ENCODE data around the gene FLNC. TPM values are rescaled to one million over a fixed set of nuclear protein-coding genes. Genes with fewer than 3 reads are reported as not detected.

Gene FLNC
- total and polyA plus RNA-seq, 9 of the 15 experiments (the other 6 are each of a cell fraction or from before 2014, with no cell fraction given): 0.90 to 155 (median 28.8) TPM

DNA sequence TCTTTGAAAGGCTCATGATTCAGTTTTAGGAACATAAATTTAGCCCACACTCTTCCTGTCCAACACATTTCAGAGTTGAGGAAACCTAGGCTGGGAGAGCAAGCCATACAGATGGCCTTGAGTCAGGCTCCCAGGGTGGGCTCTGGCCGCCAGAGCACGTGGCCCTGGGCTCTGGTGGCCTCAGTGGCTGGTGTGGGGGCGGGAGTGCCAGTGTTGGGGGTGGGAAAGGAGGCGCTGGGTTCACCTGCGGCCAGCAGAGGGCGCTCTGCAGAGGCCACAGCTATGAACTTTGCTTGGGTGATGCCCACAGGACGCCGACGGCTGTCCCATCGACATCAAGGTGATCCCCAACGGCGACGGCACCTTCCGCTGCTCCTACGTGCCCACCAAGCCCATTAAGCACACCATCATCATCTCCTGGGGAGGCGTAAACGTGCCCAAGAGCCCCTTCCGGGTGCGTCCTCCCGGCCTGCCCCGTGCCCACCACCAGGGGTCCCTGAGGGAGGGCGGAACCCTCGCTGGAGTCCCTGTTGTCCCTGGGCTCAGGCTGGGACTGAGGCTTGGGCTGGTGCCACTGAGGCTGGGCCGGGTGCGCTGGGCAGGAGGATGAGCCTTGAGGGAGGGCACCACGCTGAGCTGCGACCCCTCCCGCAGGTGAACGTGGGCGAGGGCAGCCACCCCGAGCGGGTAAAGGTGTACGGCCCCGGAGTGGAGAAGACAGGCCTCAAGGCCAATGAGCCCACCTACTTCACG is 11.9 kb downstream of the FLNC start (continued):
- TF ChIP-seq TEAD1 (CRISPR knock-in tag; IDR thresholded peaks at IDR 0.05) (no peak), TFAM (CRISPR knock-in tag; conservative IDR thresholded peaks at IDR 0.05) (no peak), SRSF1 (IDR thresholded peaks at IDR 0.05; ENCODE audit: low read depth, low read length) (no peak), FOXK1 (CRISPR knock-in tag; IDR thresholded peaks at IDR 0.05; ENCODE audit: borderline replicate concordance) (no peak), NFE2 (IDR thresholded peaks at IDR 0.05; ENCODE audit: low read depth) (no peak), TGIF2 (CRISPR knock-in tag; IDR thresholded peaks at IDR 0.05) (no peak; the same call in 1 of the 2 replicates), ZNF133 (CRISPR knock-in tag; IDR thresholded peaks at IDR 0.05) (no peak), ZNF212 (CRISPR knock-in tag; IDR thresholded peaks at IDR 0.05) (no peak), CTBP1 (IDR thresholded peaks at IDR 0.05; ENCODE audit: borderline replicate concordance) (0 out of 2 replicates have a peak, but pooled peaks have one; percentile 12), PTTG1 (tag; IDR thresholded peaks at IDR 0.05; ENCODE audit: low read depth) (no peak), FOS (IDR thresholded peaks at IDR 0.05; ENCODE audit: extremely low read depth, insufficient read length) (no peak), ETS2 (tag; IDR thresholded peaks at IDR 0.05; ENCODE audit: borderline replicate concordance, poor library complexity, severe bottlenecking) (no peak), ZNF444 (CRISPR knock-in tag; IDR thresholded peaks at IDR 0.05) (no peak), ELF4 (CRISPR knock-in tag; IDR thresholded peaks at IDR 0.05) (no peak), ZNF431 (CRISPR knock-in tag; IDR thresholded peaks at IDR 0.05) (no peak), SMAD3 (CRISPR knock-in tag; conservative IDR thresholded peaks at IDR 0.05) (no peak), ZNF23 (CRISPR knock-in tag; IDR thresholded peaks at IDR 0.05) (no peak), TBP (optimal IDR thresholded peaks at IDR 0.05; ENCODE audit: low read depth, low read length) (no peak), NR4A1 (CRISPR knock-in tag; IDR thresholded peaks at IDR 0.05) (no peak), NR4A1 (tag; IDR thresholded peaks at IDR 0.05) (no peak), KLF10 (CRISPR knock-in tag; IDR thresholded peaks at IDR 0.05) (no peak)
- TF ChIP-seq, protein P1, sequence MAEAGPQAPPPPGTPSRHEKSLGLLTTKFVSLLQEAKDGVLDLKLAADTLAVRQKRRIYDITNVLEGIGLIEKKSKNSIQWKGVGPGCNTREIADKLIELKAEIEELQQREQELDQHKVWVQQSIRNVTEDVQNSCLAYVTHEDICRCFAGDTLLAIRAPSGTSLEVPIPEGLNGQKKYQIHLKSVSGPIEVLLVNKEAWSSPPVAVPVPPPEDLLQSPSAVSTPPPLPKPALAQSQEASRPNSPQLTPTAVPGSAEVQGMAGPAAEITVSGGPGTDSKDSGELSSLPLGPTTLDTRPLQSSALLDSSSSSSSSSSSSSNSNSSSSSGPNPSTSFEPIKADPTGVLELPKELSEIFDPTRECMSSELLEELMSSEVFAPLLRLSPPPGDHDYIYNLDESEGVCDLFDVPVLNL (CRISPR knock-in tag; IDR thresholded peaks at IDR 0.05; ENCODE audit: low read depth): 0 out of 2 replicates have a peak, but pooled peaks have one; percentile 11
- TF ChIP-seq, protein P2, sequence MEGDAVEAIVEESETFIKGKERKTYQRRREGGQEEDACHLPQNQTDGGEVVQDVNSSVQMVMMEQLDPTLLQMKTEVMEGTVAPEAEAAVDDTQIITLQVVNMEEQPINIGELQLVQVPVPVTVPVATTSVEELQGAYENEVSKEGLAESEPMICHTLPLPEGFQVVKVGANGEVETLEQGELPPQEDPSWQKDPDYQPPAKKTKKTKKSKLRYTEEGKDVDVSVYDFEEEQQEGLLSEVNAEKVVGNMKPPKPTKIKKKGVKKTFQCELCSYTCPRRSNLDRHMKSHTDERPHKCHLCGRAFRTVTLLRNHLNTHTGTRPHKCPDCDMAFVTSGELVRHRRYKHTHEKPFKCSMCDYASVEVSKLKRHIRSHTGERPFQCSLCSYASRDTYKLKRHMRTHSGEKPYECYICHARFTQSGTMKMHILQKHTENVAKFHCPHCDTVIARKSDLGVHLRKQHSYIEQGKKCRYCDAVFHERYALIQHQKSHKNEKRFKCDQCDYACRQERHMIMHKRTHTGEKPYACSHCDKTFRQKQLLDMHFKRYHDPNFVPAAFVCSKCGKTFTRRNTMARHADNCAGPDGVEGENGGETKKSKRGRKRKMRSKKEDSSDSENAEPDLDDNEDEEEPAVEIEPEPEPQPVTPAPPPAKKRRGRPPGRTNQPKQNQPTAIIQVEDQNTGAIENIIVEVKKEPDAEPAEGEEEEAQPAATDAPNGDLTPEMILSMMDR (IDR thresholded peaks at IDR 0.05 in 2 of 3, conservative IDR thresholded peaks at IDR 0.05 in 1 of 3; ENCODE audit: insufficient read depth in 2 of 3, low read depth in 1 of 3, low read length in 3 of 3): peak; percentile 65 to 85 (median 79)
- TF ChIP-seq, protein P3, sequence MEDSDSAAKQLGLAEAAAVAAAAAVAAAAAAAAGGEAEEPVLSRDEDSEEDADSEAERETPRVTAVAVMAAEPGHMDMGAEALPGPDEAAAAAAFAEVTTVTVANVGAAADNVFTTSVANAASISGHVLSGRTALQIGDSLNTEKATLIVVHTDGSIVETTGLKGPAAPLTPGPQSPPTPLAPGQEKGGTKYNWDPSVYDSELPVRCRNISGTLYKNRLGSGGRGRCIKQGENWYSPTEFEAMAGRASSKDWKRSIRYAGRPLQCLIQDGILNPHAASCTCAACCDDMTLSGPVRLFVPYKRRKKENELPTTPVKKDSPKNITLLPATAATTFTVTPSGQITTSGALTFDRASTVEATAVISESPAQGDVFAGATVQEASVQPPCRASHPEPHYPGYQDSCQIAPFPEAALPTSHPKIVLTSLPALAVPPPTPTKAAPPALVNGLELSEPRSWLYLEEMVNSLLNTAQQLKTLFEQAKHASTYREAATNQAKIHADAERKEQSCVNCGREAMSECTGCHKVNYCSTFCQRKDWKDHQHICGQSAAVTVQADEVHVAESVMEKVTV (CRISPR knock-in tag; IDR thresholded peaks at IDR 0.05): no peak
